Stimulated activated naive CD8-positive, alpha-beta T cell treated with anti-CD3 and anti-CD28 coated beads, Interleukin-15, Interleukin-2, amounts not matched to agents 100 ng/mL and 50 ng/mL, for 24 hours (primary cell): ENCODE data around the gene RFTN2.
A peak's percentile ranks its signal among the peaks of the same experiment; 100 is the strongest.
"Not testable (repeated sequence)": the region's sequence is repeated elsewhere in the genome, so short reads cannot be mapped to it uniquely, and the experiment has no call there.

Source experiments
- H3K27ac Mint-ChIP-seq: one replicate; pipeline ENCODE4 v1.8.0; 2021; ENCODE audit warnings: mild to moderate bottlenecking, mixed read lengths
- H3K27me3 Mint-ChIP-seq: one replicate; pipeline ENCODE4 v1.8.0; 2021; ENCODE audit warnings: mixed read lengths
- H3K36me3 Mint-ChIP-seq: one replicate; pipeline ENCODE4 v1.8.0; 2021; ENCODE audit warnings: low read depth, mixed read lengths
- H3K4me1 Mint-ChIP-seq: one replicate; pipeline ENCODE4 v1.8.0; 2021; ENCODE audit warnings: low read depth, mixed read lengths
- H3K4me3 Mint-ChIP-seq: one replicate; pipeline ENCODE4 v1.8.0; 2021; ENCODE audit warnings: mild to moderate bottlenecking, mixed read lengths
- H3K9me3 Mint-ChIP-seq: one replicate; pipeline ENCODE4 v1.8.0; 2021; ENCODE audit warnings: mixed read lengths

The RFTN2 gene, protein sequence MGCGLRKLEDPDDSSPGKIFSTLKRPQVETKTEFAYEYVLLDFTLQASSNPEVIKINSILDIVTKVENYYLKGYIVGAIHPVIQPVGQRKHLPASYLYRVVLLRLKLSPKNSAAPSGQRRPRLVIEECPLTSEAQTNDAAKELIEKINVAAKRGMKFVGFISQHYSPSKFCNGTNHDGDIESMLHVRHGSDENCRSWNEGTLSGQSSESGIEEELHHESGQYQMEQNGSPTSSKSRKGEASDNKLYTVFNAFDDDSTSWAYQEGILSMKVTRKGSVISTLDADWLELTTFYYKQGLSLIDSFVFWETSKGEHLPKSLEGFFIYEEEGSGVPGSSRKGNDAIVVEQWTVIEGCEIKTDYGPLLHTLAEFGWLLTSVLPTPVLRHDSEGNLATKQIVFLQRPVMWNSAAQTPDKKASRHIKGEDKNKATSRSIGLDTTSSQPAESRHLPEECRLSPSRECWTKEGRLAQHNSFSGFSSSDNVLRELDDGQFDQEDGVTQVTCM

DNA sequence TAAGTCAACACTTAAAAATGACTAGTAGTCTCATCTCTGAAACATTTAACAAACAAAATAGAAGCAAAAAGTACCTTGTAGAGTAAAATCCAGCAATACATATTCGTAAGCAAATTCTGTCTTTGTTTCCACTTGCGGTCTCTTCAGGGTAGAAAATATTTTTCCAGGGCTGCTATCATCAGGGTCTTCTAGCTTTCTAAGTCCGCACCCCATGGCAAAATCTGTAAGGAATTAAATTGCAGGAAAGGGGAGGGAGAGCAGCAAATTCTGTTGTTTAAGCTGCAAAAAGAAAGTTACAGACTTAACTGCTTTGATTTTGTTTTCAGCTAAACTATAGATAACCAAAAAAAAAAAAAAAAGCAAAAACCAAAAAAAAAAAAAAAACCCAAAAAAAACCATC lies at the start of gene RFTN2:
Gene RFTN2 (minus strand): TSS at position 342 of the 400 bp plus-strand sequence. CDS start 129 bp downstream, at position 213.
- Mint-ChIP-seq H3K27me3 (peaks cover 24% of the 10 kb centered on the region), H3K4me1 (peaks cover 9% of the 10 kb centered on the region), H3K4me3 (no peak within 1 kb of the TSS), H3K36me3 (no peaks in the 10 kb centered on the region), H3K9me3 (no peaks in the 10 kb centered on the region), H3K27ac (no peak within 1 kb of the TSS)

DNA sequence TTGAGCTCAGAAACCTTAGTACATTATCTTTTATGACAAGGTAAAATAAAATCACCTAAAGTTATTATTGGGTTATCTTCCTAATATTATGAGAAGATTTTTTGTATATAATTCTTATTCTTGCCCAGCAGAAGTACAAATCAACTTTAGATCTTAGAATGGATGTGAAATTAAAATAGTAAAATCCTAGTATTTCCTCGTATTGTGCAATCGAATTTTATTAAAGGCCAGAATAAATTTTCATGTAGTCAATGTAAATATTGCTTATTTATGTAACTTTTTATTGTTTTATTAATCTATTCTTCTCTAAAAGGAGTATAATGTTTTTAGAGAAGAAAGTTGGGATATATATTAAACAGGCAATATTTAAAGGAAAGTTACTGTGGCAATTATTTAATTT lies 42.5 kb upstream of the RFTN2 start:
- peaks cover 29% of the 10 kb centered on the region for H3K36me3 Mint-ChIP-seq
- no peaks in the 10 kb centered on the region for H3K4me1 Mint-ChIP-seq
- H3K27me3 Mint-ChIP-seq, result no peaks in the 10 kb centered on the region
- H3K9me3 Mint-ChIP-seq, result no peaks in the 10 kb centered on the region
- H3K4me3 Mint-ChIP-seq, result no peak overlapping the region
- H3K27ac Mint-ChIP-seq, result no peak overlapping the region

DNA sequence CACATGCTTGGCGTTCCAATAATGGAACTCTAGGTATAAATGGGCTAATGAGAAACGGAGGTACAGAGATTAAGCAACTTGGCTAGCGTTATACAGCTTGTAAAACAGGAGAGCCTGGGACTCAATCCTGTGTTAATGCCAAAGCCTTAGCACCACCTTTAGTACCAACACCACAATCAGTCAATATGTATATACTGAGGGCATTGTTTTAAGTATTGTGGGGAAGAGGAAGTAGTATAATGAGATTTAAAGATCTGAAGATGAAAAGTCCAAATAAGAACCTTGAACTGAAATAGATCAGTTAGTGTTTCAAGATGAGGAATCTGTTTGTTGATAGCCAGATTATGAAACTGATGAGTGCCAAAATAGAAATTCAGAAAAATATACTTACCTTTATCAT lies 37.9 kb upstream of the RFTN2 start:
- H3K4me1 Mint-ChIP-seq, result peaks cover 32% of the 10 kb centered on the region
- no peaks in the 10 kb centered on the region for H3K9me3 Mint-ChIP-seq
- H3K36me3 Mint-ChIP-seq, result peaks cover 64% of the 10 kb centered on the region
- no peak overlapping the region for H3K4me3 Mint-ChIP-seq
- no peak overlapping the region for H3K27ac Mint-ChIP-seq
- H3K27me3 Mint-ChIP-seq, result no peaks in the 10 kb centered on the region

DNA sequence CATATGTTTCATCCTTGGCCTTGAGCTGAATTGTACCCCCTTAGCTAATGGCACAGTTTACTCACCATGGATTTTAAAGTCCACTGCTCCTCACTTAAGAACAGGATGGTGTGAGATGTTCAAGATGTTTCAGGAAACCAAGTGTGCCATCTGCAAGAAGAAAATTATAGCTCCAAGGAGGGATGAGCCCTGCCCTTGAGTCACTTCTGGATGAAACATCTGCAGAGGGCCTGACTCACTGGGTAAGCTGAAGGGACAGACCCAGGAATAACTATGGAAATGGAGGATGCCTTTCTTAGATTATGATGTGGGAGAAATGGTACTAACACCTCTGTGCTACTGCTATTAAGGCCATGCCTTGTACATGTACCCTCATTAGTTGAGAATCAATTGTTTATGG lies 36.2 kb upstream of the RFTN2 start:
- H3K4me3 Mint-ChIP-seq, result no peak overlapping the region
- H3K27me3 Mint-ChIP-seq, result no peaks in the 10 kb centered on the region
- H3K4me1 Mint-ChIP-seq, result peaks cover 41% of the 10 kb centered on the region
- H3K27ac Mint-ChIP-seq, result no peak overlapping the region
- no peaks in the 10 kb centered on the region for H3K9me3 Mint-ChIP-seq
- H3K36me3 Mint-ChIP-seq, result peaks cover 69% of the 10 kb centered on the region

DNA sequence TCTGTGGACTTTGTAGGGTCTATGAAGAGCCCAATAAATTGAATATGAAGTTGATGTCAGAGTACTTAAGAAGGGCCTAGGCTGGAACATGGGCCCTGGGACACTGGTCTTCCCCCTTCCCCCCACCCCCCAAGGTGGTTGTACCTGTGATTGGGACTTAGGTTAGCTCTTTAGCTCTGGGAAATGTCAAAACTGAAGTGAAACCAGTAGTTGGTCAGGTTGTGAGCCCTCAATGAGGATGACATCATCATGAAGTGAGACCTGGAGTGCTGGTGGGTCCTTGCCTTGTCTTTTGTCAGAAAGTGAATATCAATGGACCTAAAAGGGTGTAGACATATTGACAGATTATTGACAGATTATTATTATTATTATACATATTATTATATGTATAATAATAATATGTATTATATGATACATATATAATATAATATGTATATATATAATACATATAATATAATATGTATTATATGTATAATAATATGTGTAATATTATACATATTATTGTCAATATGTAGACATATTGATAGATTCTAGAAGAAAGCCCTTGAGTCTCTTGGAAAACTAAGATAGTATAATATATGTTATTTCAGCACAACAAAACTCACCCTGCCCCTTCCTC lies 35.1 kb upstream of the RFTN2 start:
- Mint-ChIP-seq H3K4me1 (peaks cover 41% of the 10 kb centered on the region), H3K27ac (no peak overlapping the region), H3K36me3 (peaks cover 72% of the 10 kb centered on the region), H3K27me3 (no peaks in the 10 kb centered on the region), H3K4me3 (peak overlapping the region; percentile 5), H3K9me3 (no peaks in the 10 kb centered on the region)

DNA sequence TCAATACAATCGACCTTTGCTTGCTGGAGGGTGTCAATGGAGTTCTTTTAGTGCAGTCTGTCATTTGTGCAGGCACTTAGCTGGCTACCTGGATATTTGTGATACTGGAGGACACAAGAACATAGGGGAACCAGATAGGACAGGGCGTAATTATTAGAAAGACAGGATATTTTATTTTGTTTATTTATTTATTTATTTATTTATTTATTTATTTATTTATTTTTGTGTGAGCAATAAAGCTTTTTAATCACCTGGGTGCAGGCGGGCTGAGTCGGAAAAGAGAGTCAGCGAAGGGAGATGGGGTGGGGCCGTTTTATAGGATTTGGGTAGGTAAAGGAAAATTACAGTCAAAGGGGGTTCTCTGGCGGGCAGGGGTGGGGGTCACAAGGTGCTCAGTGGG lies 33.8 kb upstream of the RFTN2 start:
- peaks cover 65% of the 10 kb centered on the region for H3K36me3 Mint-ChIP-seq
- H3K4me3 Mint-ChIP-seq, result peak overlapping the region; percentile 72
- H3K27me3 Mint-ChIP-seq, H3K27ac Mint-ChIP-seq, H3K9me3 Mint-ChIP-seq: not testable (repeated sequence)
- H3K4me1 Mint-ChIP-seq, result peaks cover 47% of the 10 kb centered on the region

DNA sequence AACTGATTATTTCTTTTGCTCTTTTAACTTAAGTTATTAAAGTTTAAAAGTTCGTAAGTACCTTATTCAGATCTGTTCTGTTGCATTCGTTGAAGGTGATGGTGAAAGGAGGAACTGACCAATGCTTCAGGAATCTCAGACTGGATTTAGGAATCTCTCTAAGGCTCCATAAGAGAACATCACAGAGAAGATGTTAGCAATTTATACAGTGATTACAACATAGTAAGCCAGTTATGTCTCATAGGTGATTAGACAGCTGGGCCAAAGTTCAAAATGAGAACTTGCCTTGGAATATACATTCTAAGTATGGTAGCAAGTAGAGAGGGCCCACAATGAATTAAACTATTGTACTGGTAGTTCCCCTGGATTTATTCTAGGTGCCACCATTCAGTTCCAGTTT lies 32.9 kb upstream of the RFTN2 start:
- Mint-ChIP-seq H3K4me3 (peak overlapping the region; percentile 72), H3K27me3 (no peaks in the 10 kb centered on the region), H3K4me1 (peaks cover 47% of the 10 kb centered on the region), H3K9me3 (no peaks in the 10 kb centered on the region), H3K27ac (no peak overlapping the region), H3K36me3 (peaks cover 60% of the 10 kb centered on the region)

DNA sequence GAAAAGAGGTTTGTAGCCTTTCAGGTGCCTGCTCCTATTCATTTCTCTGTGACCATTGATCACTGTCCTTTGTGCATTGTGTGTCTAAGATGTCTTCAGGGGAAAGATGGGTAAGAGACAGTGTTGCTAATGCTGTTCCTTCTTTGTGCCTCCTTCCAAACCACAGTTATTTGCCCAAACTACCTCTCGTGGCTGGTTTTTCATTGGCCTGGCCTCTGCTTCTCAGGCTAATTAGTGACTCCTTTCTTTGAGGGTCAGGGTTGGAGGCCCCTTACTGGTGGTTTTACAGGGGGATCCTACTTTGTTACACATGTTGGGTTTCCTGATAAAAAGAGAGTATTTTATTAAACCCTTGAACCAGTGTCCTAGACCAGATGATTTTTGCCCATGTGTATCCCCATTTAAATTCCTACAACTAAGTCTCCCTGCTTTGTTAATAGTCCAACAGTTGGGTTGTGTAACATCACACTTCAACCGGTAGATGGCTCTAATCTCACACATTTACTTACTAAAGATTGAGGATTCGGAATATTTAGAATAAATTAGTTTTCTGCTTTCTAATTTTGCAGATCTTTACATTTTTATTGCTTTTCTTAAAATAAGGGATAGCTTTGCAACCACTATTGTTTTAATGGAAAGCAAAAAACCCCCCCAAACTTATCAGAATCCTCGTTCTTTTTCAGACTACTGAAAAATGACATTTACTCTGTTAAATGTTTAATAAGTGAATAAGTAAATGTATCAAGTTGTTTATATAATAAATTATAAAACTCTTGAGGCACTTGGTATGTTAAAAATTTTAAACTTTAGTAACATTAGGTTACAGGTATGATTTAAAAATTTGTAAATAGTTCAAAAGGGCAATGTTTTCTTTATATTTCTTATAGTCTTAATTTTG lies 32.2 kb upstream of the RFTN2 start:
- peaks cover 53% of the 10 kb centered on the region for H3K36me3 Mint-ChIP-seq
- H3K27ac Mint-ChIP-seq, result no peak overlapping the region
- H3K4me3 Mint-ChIP-seq, result peak overlapping the region; percentile 88
- H3K27me3 Mint-ChIP-seq, result peaks cover 1% of the 10 kb centered on the region
- no peaks in the 10 kb centered on the region for H3K9me3 Mint-ChIP-seq
- H3K4me1 Mint-ChIP-seq, result peaks cover 47% of the 10 kb centered on the region

DNA sequence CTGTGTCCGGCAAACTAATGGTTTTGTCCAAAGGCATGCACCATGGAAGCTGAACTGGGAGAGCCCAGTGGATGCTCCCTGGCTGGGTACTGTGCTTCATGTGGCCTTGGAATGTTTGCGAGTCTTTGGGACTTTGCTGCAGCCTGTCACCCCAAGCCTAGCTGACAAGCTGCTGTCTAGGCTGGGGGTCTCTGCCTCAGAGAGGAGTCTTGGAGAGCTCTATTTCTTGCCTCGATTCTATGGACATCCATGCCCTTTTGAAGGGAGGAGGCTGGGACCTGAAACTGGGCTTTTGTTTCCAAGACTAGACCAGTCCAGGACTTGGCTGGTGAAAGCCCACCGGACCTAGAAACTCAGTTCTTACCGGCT lies 31.4 kb upstream of the RFTN2 start:
- Mint-ChIP-seq H3K4me3 (peak overlapping the region; percentile 88), H3K27ac (no peak overlapping the region), H3K36me3 (peaks cover 45% of the 10 kb centered on the region)

DNA sequence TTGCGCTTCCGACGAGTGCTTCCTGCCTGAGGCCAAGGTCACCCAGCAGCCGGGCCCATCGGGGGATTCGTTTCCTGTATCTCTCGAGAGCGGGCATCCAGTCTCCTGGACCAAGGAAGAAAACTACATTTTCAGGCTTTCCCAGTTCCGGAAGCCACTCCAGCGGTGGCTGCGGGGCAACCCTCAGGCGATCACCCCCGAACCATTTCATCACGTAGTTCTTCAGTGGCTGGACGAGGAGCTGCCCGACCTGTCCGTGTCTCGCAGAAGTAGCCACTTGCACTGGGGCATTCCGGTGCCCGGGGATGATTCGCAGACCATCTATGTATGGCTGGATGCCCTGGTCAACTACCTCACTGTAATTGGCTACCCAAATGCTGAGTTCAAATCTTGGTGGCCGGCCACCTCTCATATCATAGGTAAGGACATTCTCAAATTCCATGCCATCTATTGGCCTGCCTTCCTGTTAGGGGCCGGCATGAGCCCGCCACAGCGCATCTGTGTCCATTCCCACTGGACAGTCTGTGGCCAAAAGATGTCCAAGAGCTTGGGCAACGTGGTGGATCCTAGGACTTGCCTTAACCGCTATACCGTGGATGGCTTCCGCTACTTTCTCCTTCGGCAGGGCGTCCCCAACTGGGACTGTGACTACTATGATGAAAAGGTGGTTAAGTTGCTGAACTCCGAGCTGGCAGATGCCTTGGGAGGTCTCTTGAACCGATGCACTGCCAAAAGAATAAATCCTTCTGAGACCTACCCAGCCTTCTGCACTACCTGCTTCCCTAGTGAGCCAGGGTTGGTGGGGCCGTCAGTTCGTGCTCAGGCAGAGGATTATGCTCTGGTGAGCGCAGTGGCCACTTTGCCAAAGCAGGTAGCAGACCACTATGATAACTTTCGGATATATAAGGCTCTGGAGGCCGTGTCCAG lies 30.8 kb upstream of the RFTN2 start:
- Mint-ChIP-seq H3K27me3 (peaks cover 3% of the 10 kb centered on the region), H3K27ac (peak overlapping the region; percentile 84), H3K4me3 (peak overlapping the region; percentile 88), H3K36me3 (peaks cover 39% of the 10 kb centered on the region), H3K4me1 (peaks cover 42% of the 10 kb centered on the region), H3K9me3 (no peaks in the 10 kb centered on the region)

More for the DNA sequence above, 31.4 kb upstream of the RFTN2 start:
- peaks cover 47% of the 10 kb centered on the region for H3K4me1 Mint-ChIP-seq
- H3K27me3 Mint-ChIP-seq, result peaks cover 3% of the 10 kb centered on the region
- no peaks in the 10 kb centered on the region for H3K9me3 Mint-ChIP-seq

DNA sequence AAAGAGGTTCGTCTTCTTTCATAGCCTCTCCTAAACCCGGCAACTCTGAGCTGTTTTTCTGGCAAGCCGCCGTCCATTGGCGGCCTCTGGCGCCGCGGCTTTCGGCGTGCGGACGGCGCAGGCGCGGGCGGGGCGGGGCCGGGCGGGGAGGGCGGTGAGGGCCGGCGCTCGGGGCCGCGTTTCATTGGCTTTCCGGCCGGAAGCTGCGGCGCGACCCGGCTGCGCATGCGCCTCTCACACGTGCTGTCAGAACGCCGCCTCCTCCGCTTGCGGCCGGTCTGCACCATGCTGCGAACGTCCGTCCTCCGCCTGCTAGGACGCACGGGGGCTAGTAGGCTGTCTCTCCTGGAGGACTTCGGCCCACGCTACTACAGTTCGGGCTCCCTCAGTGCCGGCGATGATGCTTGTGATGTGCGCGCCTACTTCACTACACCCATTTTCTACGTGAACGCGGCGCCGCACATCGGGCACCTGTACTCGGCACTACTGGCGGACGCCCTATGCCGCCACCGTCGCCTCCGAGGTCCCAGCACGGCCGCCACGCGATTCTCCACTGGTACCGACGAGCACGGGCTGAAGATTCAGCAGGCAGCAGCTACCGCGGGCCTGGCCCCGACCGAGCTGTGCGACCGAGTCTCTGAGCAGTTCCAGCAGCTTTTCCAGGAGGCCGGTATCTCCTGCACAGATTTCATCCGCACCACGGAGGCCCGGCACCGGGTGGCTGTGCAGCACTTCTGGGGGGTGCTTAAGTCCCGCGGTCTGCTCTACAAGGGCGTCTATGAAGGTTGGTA lies 29.9 kb upstream of the RFTN2 start, which contains the start of gene MARS2:
Gene MARS2 (plus strand): TSS at position 249 of the 791 bp plus-strand sequence. CDS start 37 bp downstream, at position 286.
- Mint-ChIP-seq H3K9me3 (no peaks in the 10 kb centered on the region), H3K4me3 (peak within 1 kb of the TSS; percentile 88), H3K27ac (peak within 1 kb of the TSS; percentile 94), H3K27me3 (peaks cover 5% of the 10 kb centered on the region), H3K36me3 (peaks cover 36% of the 10 kb centered on the region), H3K4me1 (peaks cover 35% of the 10 kb centered on the region)

DNA sequence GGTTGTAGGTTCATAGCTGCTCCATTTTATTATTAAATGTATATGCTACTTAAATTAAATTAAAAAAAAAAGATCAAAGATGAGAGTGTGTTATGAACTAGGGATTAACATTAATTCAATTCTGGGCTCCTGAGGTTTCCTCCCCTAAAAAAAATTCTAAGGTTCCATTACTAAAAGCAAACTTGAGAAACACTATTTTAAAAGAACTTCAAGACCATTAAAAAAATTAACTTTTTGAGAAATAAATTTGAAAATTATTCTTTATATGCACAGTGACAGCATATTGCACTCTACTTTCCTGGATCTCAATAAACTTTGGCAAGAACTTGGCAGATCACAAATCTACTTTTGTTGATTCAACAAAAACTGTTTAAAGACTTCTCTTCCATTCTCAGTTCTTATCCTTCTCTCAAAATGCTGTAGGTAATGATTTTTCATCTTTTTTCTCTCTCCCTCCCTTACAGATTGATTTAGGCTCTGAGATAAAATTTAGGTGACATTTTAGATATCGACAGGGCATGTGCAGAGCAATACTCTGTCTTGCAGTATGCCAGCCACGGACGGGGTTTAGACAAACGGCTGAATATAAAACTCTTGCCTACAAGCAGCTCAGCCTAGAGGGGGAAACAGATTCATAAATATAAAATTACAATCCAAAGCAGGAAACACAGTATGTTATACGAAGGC lies 29.2 kb upstream of the RFTN2 start:
- Mint-ChIP-seq H3K27me3 (peaks cover 9% of the 10 kb centered on the region), H3K4me3 (peak overlapping the region; percentile 88), H3K36me3 (peaks cover 29% of the 10 kb centered on the region), H3K9me3 (no peaks in the 10 kb centered on the region), H3K27ac (peak overlapping the region; percentile 94), H3K4me1 (peaks cover 28% of the 10 kb centered on the region)

DNA sequence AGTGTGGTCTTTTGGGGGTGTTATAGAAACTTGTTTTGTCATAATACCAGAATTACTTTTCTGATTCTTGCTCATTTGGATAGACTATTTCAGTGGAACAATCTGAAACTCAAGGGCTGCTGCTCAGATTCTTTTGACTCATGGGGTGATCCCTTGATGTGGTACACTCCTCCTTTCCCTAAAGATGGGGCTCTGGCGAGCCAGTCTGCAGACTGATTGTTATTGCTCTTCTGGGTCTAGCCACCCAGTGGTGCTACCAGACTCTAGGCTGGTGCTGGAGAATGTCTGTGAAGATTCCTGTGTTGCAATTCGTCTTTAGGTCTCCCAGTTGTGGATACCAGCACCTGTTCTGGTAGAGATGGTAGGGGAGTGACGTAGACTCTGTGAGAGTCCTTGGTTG lies 25.6 kb upstream of the RFTN2 start:
- Mint-ChIP-seq H3K9me3 (no peaks in the 10 kb centered on the region), H3K27ac (no peak overlapping the region), H3K27me3 (peaks cover 10% of the 10 kb centered on the region), H3K4me1 (peaks cover 6% of the 10 kb centered on the region), H3K4me3 (no peak overlapping the region), H3K36me3 (peaks cover under 1% of the 10 kb centered on the region)
